ENCODE results near the gene MIDN.

The MIDN gene

GRCh38 chr19:1283917-1284292 is 35.5 kb downstream of the MIDN start:
- no peak for FAIRE-seq

DNA sequence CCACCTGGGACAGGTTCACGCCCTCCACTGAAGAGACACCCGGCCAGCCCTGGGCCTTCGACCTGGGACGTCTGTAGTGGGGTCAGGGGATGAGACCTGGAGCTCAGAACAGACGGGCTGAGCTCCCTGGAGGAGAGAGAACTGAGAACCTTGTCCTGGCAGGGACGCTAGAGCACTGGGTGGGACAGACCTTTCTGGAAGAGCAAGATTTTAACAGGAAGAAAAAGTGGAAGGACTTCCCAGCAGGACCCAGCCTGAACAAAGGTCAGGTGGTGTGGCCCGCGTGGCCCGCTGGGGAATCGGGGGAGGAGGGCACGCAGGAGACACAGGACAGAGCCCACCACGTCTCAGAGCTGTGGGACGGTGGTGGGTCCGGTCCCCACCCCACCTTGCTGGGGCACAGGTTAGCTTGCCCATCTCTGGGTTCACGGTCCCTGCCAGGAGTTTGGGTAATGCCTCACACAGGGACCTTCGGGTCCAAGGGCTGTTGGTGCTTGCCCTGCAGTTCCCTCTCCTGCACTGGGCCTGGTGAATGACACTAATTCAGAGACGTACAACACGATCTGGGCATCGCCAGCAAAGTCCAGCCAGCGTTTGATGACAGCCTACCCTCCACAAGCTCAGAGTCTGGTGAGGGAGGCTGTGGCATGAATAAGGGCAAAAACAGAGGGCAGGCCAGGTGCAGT is 36.1 kb downstream of the MIDN start:
- no peak for FAIRE-seq

DNA sequence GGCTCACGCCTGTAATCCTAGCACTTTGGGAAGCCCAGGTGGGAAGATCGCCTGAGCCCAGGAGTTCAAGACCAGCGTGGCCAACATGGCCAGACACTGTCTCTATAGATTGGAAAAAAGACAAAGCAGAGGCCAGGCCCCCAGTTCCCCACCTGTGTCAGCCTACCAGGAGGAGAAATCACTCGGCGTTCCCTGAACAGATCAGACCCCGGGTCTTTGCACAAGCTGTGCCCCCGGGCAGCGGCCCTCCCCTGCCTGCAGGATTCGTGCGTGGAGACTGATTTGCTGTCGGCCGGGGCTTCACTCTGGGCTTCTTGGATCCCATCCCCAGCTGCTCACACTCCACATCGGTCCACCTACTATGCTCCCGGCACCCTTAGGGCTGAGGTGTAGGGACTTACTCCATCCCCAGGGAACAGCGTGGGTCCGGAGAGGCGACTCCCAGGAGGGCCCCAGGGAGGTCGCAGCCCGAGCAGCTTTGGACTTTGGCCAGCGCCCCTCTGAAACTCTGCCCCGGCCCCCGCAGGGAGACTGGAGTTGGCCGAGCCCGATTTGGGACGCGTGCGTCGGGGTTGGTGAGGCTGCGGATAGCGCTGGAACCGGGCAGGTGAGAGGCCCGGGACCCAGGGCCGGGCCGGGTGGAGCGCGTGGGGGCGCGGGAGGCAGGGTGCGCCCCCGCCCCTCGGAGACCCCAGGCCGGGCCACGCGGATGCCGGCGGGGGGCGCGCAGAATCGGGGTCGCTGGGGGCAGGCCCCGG is 36.8 kb downstream of the MIDN start:
- FAIRE-seq: no peak

DNA sequence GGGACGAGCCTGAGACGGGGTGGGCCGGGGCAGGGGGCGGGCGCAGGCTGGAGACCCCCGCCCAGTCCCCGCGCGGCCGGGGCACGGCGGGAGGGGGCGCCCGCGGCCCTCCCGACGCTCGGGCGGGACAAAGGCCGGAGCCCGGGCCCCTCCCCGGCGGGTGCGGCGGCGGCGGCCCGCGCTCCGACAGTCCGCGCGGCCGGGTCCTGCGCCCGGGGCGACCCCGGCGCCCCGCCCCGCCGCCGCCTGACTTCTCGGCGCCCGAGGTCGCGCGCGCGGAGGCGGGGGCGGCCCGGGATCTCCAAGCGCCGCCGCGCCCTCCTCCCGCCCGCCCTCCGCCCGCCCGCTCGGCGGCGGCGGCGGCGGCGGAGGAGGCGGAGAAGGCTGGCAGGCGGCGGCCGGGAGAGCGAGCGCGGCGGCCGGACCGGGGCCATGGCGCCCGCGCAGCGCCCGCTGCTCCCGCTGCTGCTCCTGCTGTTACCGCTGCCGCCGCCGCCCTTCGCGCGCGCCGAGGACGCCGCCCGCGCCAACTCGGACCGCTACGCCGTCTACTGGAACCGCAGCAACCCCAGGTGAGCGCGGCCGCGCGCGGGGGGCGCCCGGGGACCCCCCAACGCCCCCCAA is 37.5 kb downstream of the MIDN start, which contains the start of gene EFNA2:
Gene EFNA2, plus strand, starts transcription at position 137 of the 624 bp plus-strand sequence. Its CDS starts 296 bp downstream, at position 433.
- no peak for FAIRE-seq

DNA sequence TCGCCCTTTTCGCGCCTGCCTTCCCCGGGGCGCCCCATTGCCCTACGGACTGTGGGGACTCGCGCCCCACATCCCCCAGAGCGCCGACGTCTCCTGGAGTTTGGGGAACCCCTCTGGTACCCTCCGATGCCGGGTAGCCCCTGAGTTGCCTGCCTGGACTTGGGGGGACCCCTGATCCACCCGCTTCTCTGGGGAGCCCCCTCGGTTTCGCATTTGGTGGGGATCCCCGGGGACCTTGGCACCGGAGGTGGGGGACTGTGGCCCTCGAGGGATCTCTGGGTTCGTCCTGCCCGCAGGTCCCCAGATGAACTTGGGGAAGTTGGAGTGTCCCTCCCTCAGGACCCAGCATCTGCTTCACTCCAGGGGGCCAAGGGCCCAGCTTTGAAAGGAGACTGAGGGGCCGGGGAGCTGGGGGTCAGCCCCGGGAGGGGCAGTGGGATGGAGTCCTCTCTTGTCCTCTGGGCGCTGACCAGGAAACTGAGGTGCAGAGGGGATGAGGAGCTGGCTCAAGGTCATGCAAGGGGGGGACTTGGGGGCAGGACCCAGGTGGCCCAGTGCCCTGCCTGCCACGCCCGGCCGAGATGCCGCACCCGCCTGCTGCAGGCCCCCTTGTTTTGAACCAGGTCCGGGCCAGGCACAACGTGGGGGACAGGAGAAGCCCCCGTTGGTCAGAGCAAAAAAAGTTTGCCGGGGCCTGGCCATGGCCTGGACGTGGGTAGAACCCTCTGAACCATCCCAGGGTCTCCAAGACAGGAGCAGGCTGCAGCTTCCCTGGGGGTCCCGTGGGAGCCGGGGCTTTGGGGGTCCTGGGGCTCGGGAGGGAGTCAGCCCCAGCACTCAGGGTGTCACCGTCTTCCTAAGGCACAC is 38.3 kb downstream of the MIDN start:
- no peak for FAIRE-seq

GRCh38 chr19:1287354-1288225 is 39.2 kb downstream of the MIDN start:
- FAIRE-seq: no peak

GRCh38 chr19:1288226-1288612 is 39.8 kb downstream of the MIDN start:
- no peak for FAIRE-seq

GRCh38 chr19:1288833-1289685 is 40.7 kb downstream of the MIDN start:
- no peak for FAIRE-seq

DNA sequence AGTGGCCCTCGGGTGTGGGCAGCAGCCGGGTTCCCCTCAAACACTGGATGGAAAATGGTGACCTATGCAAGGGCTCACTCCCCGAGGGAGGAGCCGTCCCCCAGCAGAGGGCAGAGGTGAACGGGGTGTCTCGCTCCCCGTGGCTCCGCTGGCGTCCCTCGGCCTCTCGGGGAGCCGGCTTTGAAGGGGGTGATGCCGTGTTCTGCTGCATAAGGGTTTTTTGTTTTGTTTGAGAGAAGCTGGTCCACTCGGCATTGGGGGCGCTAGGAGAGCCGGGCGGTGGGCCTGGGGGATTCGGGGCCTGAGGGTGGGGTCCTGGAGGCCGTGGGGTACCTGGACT is 41.3 kb downstream of the MIDN start:
- no peak for FAIRE-seq

DNA sequence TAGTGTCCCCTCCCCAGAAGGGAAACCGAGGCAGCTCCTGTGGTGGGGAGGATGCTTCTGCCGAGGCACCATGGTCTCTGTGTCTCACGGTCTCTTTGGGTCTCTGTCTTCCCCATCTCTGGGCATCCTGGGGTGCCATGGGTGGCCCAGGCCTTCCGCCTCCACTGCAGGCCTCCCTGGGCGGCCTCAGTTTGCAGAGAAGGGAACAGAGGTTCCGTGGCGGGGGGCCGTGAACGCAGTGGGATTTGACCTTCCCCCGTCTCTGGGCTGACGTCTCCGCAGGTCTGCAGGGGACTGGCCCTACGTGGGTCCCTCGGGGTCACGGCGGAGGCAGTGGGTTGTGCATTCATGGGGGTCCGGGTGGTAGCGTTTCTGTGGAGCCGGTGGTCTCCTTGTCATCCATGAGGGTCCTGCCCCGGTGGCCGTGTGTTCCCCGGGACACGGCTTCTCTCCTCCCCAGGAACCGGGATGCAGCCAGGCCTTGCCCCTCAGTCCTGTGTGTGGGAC is 41.9 kb downstream of the MIDN start:
- FAIRE-seq: no peak

DNA sequence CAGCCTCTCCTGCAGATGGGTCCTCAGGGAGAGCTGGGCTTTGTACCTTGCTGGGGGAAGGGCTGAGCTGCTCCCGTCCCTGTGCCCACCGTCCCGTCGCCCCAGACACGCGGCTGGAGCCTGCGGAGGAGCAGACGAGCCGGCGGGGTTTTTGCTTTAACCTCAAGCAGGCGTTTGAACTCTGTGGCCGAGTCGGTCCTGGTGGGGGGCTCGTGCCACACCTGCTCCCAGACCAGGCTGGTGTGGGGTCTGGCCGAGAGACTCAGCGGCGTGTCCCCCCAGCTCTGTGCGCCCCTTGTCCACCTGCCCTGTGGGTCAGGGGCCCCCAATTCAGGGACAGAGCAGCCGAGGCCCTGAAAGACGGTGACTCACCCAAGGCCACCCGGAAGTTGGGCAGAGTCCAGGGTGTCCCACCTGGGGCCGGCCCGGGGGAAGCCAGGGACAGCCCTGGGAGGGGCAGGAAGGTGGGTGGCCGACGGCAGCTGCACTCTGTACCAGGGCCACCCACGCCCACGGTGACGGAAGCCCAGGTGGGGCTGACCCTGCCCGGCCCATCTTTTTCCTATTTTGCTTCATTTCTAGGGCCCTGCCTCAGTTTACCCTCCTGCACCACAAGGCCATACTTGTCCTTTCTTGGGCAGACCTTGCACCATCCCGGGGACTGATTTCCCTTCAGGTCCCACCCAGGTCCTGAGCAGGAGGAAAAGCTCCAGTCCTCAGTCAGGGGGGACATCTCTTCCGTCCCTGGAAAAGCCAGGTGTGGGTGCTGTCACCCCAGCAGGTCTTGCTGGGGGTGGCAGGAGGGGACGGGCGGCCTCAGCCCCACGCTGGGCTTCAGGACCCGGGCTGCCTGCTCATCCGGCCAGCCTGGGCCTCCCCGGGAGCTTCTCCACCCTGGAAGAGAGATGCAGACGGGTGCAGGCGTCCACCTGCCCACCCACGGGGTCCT is 42.6 kb downstream of the MIDN start:
- FAIRE-seq: no peak

DNA sequence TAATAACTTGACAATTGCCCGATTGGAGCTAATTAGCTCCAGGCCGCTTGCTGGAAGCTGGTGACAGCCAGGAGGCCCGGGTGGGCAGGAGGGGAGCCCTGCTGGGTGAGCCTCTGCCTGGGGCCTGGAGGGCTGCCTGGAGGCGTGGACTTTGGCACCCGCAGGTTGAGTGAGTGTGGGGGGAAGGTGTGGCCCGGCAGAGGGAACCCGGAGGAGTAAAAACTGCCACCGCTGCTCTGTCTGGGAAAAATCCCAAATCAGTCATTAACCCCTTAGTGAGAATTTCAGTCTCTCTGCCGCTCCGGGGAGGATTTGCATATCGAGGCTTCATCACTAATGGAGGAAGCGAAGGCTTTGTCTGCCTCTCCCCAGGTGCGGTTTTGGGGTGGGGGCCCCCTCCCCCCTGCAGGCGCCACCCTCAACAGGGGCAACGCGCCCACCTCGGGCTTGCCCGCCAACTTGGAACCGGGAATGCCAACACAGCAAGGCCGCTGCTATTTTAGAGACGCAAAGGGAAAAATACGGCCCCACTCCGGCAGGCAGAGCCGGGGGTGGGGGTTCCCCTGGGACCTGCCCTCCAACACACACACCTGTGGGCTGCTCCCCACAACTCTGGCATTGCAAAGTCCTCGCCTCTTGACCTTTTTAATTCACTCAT is 43.5 kb downstream of the MIDN start:
- FAIRE-seq: no peak

- no peak for FAIRE-seq
Observed at GRCh38 chr19:1292419-1293151, 44.2 kb downstream of the MIDN start.

DNA sequence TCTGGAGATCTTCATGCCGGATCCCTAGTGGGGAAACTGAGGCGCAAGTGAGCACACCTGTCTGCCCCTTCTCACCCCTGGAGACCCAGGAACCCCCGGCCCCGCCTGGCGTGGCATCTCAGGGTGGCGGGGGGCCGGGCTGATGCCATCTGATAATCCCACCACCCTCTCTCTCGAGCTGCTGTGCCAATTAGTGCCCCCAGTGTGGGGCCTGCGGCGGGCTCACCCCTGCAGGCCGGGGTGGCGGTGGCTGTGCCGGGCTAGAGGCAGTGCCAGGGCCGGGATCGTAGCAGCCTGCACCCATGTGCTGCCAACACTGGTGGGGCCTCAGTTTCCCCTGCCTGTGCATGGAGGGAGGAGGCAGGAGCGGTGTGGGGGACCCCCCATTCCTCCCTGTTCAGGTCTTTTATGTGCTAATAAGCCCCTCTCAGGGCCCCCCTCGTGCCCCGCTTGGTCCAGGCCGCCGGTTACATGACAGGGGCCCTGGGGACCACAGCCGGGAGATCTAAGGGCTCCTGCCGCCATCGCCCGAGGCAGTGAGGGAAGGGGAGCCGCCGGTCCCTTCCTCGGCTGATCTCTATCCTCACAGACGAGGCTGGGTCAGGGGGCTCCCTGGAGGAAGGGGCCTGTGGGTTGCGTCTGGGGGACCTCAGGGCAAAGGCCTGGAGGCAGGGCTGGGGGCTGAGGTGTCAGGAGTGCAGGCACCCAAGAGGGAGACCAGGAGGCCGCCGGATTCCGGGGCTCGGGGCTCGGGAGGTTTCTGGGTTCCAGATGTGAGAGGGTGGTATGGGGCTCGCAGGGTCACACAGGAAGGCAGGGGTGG is 45.6 kb downstream of the MIDN start:
- no peak for FAIRE-seq

GRCh38 chr19:1294688-1295087 is 46.3 kb downstream of the MIDN start:
- no peak for FAIRE-seq

DNA sequence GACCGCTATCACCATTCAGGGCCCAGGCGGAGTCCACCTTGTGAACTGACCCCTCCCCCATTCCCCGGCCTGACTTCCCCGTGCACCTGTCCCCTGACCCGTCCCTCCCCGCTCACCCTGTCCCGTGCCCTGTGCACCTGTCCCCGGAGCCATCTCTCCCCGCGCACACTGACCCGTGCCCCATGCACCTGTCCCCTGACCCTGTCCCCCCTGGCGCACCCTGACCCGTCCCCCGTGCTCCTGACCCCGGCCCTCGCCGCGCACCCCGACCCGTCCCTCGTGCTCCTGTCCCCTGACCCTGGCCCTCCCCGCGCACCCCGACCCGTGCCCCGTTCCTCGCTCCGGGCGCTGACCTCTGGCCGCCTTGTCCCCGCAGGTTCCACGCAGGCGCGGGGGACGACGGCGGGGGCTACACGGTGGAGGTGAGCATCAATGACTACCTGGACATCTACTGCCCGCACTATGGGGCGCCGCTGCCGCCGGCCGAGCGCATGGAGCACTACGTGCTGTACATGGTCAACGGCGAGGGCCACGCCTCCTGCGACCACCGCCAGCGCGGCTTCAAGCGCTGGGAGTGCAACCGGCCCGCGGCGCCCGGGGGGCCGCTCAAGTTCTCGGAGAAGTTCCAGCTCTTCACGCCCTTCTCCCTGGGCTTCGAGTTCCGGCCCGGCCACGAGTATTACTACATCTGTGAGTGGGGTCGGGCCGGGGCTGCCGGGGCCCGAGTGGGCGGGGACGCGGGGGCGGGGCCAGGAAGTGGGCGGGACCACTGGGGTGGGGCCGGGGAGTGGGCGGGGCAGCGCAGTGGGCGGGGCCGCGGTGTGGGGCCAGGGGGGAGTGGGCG is 47.0 kb downstream of the MIDN start:
- no peak for FAIRE-seq

Data from endometrium (tissue), 2 donors.